ENCODE data around the gene GABBR2.

The GABBR2 gene

GRCh38 chr9:98691890-98692289, 16.8 kb downstream of the GABBR2 start:
- no peak for DNase-seq (ENCODE audit: low spot score)
- H3K36me3 ChIP-seq (ENCODE audit: low read depth), result no peaks in the 10 kb centered on the region
- H3K27me3 ChIP-seq (ENCODE audit: insufficient read depth, poor library complexity, severe bottlenecking), result no peaks in the 10 kb centered on the region
- TF ChIP-seq CTCF (IDR thresholded peaks at IDR 0.05; ENCODE audit: poor library complexity, severe bottlenecking), result no peak
- H3K4me1 ChIP-seq (ENCODE audit: insufficient read depth, poor library complexity, severe bottlenecking), result no peaks in the 10 kb centered on the region
- no peak for ATAC-seq (ENCODE audit: low read depth)
- no peak overlapping the region for H3K4me3 ChIP-seq (ENCODE audit: severe bottlenecking)
- H3K9me3 ChIP-seq (ENCODE audit: severe bottlenecking), result no peaks in the 10 kb centered on the region
- no peak overlapping the region for H3K27ac ChIP-seq (ENCODE audit: poor library complexity, severe bottlenecking)

GRCh38 chr9:98690686-98691085, 18.0 kb downstream of the GABBR2 start:
- no peak for TF ChIP-seq CTCF (IDR thresholded peaks at IDR 0.05; ENCODE audit: poor library complexity, severe bottlenecking)
- H3K4me3 ChIP-seq (ENCODE audit: severe bottlenecking), result no peak overlapping the region
- H3K36me3 ChIP-seq (ENCODE audit: low read depth), result no peaks in the 10 kb centered on the region
- H3K27me3 ChIP-seq (ENCODE audit: insufficient read depth, poor library complexity, severe bottlenecking), result no peaks in the 10 kb centered on the region
- H3K27ac ChIP-seq (ENCODE audit: poor library complexity, severe bottlenecking), result no peak overlapping the region
- no peaks in the 10 kb centered on the region for H3K9me3 ChIP-seq (ENCODE audit: severe bottlenecking)
- ATAC-seq (ENCODE audit: low read depth) (no peak), DNase-seq (ENCODE audit: low spot score) (no peak)
- H3K4me1 ChIP-seq (ENCODE audit: insufficient read depth, poor library complexity, severe bottlenecking), result no peaks in the 10 kb centered on the region

GRCh38 chr9:98688710-98689495, 19.8 kb downstream of the GABBR2 start:
- TF ChIP-seq CTCF (IDR thresholded peaks at IDR 0.05; ENCODE audit: poor library complexity, severe bottlenecking), result no peak
- DNase-seq (ENCODE audit: low spot score) (no peak), ATAC-seq (ENCODE audit: low read depth) (no peak)

GRCh38 chr9:98687911-98688310, 20.8 kb downstream of the GABBR2 start:
- Histone ChIP-seq H3K36me3 (ENCODE audit: low read depth) (no peaks in the 10 kb centered on the region), H3K4me1 (ENCODE audit: insufficient read depth, poor library complexity, severe bottlenecking) (no peaks in the 10 kb centered on the region), H3K4me3 (ENCODE audit: severe bottlenecking) (no peak overlapping the region), H3K27ac (ENCODE audit: poor library complexity, severe bottlenecking) (no peak overlapping the region), H3K27me3 (ENCODE audit: insufficient read depth, poor library complexity, severe bottlenecking) (no peaks in the 10 kb centered on the region), H3K9me3 (ENCODE audit: severe bottlenecking) (no peaks in the 10 kb centered on the region)
- TF ChIP-seq CTCF (IDR thresholded peaks at IDR 0.05; ENCODE audit: poor library complexity, severe bottlenecking), result no peak
- no peak for DNase-seq (ENCODE audit: low spot score)
- no peak for ATAC-seq (ENCODE audit: low read depth)

More at GRCh38 chr9:98688710-98689495, 19.8 kb downstream of the GABBR2 start:
- Histone ChIP-seq H3K4me3 (ENCODE audit: severe bottlenecking) (no peak overlapping the region), H3K4me1 (ENCODE audit: insufficient read depth, poor library complexity, severe bottlenecking) (no peaks in the 10 kb centered on the region), H3K36me3 (ENCODE audit: low read depth) (no peaks in the 10 kb centered on the region), H3K9me3 (ENCODE audit: severe bottlenecking) (no peaks in the 10 kb centered on the region), H3K27me3 (ENCODE audit: insufficient read depth, poor library complexity, severe bottlenecking) (no peaks in the 10 kb centered on the region), H3K27ac (ENCODE audit: poor library complexity, severe bottlenecking) (no peak overlapping the region)
